Measurements from ENCODE around the gene CHN1. TPM values are rescaled to one million over a fixed set of nuclear protein-coding genes. Genes with fewer than 3 reads are reported as not detected.

Gene CHN1
- total RNA-seq, 1 experiment from 2014 or later, result 0.41 TPM

DNA sequence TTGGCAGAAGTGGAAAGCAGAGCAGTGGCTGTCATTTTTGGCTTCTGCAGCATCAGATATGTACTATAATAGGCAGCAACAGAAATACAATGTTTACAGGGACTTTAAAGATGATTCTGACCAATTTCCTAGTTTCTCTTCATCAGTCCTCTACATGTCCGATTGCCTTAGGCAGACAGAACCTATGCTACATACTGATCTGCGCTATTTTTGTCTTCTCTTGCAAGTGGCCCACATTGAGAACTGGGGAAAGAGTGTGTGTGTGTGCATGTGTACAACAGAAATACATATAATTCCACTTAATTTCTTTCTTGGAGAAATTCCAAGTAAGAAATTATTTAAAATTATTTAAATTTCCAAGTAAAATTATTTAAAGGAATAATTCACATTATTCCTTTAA, 163.8 kb downstream of the CHN1 start:
- no peaks in the 10 kb centered on the region for H3K4me1 Mint-ChIP-seq (ENCODE audit: low read depth, unreplicated experiment)
- POLR2A ChIA-PET, result no interaction called here
- peaks cover 6% of the 10 kb centered on the region for H3K27me3 Mint-ChIP-seq (ENCODE audit: insufficient read depth, unreplicated experiment)
- no peaks in the 10 kb centered on the region for H3K9me3 Mint-ChIP-seq (ENCODE audit: unreplicated experiment)
- TF ChIP-seq, protein P1, sequence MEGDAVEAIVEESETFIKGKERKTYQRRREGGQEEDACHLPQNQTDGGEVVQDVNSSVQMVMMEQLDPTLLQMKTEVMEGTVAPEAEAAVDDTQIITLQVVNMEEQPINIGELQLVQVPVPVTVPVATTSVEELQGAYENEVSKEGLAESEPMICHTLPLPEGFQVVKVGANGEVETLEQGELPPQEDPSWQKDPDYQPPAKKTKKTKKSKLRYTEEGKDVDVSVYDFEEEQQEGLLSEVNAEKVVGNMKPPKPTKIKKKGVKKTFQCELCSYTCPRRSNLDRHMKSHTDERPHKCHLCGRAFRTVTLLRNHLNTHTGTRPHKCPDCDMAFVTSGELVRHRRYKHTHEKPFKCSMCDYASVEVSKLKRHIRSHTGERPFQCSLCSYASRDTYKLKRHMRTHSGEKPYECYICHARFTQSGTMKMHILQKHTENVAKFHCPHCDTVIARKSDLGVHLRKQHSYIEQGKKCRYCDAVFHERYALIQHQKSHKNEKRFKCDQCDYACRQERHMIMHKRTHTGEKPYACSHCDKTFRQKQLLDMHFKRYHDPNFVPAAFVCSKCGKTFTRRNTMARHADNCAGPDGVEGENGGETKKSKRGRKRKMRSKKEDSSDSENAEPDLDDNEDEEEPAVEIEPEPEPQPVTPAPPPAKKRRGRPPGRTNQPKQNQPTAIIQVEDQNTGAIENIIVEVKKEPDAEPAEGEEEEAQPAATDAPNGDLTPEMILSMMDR (IDR thresholded peaks at IDR 0.05; ENCODE audit: insufficient read depth in 1 of 2, low read depth in 1 of 2, low read length in 1 of 2, severe bottlenecking in 1 of 2, unreplicated experiment in 1 of 2), result no peak
- no peaks in the 10 kb centered on the region for H3K9me3 ChIP-seq
- no peaks in the 10 kb centered on the region for H3K36me3 Mint-ChIP-seq (ENCODE audit: insufficient read depth, unreplicated experiment)
- CTCF ChIA-PET, result no interaction called here
- no peak for DNase-seq
- H3K4me3 Mint-ChIP-seq (ENCODE audit: unreplicated experiment), result no peak overlapping the region
- no peak overlapping the region for H3K4me3 ChIP-seq (ENCODE audit: low read depth, low read length)
- intact Hi-C loops (cut with micrococcal nuclease; ENCODE audit: unreplicated experiment), result no loop called here
- H3K4me1 ChIP-seq, result no peaks in the 10 kb centered on the region
- BruUV-seq (replicated peaks), result no TSS peak
- H3K27me3 ChIP-seq (replicated peaks; ENCODE audit: control insufficient read depth, insufficient read depth, low read length), result no peaks in the 10 kb centered on the region
- no peaks in the 10 kb centered on the region for H3K36me3 ChIP-seq (ENCODE audit: control insufficient read depth, insufficient read depth, low read length)
- H3K27ac Mint-ChIP-seq (ENCODE audit: unreplicated experiment), result no peak overlapping the region

DNA sequence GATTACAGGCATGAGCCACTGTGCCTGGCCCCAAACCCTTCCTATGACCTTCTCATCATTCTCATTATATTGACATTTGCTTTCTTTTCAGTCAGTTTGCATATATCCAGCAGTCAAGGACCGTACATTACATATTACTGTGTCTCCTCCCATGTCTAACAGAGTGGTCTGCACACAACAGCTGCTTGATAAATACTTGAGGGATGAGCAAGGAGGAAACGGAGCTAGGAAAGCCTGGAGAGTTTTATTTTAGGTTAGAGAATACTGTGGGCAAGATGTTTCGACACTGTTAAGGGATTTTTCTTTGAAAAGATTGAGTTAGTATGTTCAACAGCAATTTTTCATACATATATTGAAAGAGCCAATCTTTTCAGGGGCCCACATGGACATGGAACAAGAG, 164.7 kb downstream of the CHN1 start:
- Mint-ChIP-seq H3K36me3 (ENCODE audit: insufficient read depth, unreplicated experiment) (no peaks in the 10 kb centered on the region), H3K27me3 (ENCODE audit: insufficient read depth, unreplicated experiment) (peaks cover 9% of the 10 kb centered on the region), H3K27ac (ENCODE audit: unreplicated experiment) (no peak overlapping the region), H3K9me3 (ENCODE audit: unreplicated experiment) (no peaks in the 10 kb centered on the region), H3K4me3 (ENCODE audit: unreplicated experiment) (no peak overlapping the region), H3K4me1 (ENCODE audit: low read depth, unreplicated experiment) (no peaks in the 10 kb centered on the region)
- Histone ChIP-seq H3K4me1 (no peaks in the 10 kb centered on the region), H3K4me3 (ENCODE audit: low read depth, low read length) (no peak overlapping the region), H3K36me3 (ENCODE audit: control insufficient read depth, insufficient read depth, low read length) (no peaks in the 10 kb centered on the region), H3K9me3 (no peaks in the 10 kb centered on the region), H3K27me3 (replicated peaks; ENCODE audit: control insufficient read depth, insufficient read depth, low read length) (no peaks in the 10 kb centered on the region)
- ChIA-PET POLR2A (no interaction called here), CTCF (no interaction called here)
- intact Hi-C loops (cut with micrococcal nuclease; ENCODE audit: unreplicated experiment), result no loop called here
- BruUV-seq (replicated peaks), result no TSS peak
- TF ChIP-seq, protein P1 (IDR thresholded peaks at IDR 0.05; ENCODE audit: insufficient read depth in 1 of 2, low read depth in 1 of 2, low read length in 1 of 2, severe bottlenecking in 1 of 2, unreplicated experiment in 1 of 2), result no peak
- no peak for DNase-seq

DNA sequence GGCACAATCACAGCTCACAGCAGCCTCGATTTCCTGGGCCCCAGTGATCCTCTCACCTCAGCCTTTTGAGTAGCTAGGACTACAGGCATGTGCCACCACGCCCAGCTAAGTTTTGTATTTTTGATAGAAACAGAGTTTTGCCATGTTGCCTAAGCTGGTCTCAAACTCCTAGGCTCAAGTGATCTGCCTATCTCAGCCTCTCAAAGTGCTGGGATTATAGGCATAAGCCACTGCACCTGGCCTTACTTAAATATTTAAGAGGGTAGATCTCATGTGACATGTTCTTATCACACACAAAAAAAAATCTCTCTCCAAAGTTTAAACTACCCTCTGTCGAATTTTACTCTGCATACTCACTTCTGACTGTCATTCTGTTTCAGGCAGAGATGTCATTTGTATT, 165.5 kb downstream of the CHN1 start:
- Mint-ChIP-seq H3K27ac (ENCODE audit: unreplicated experiment) (no peak overlapping the region), H3K4me1 (ENCODE audit: low read depth, unreplicated experiment) (no peaks in the 10 kb centered on the region), H3K36me3 (ENCODE audit: insufficient read depth, unreplicated experiment) (no peaks in the 10 kb centered on the region), H3K4me3 (ENCODE audit: unreplicated experiment) (no peak overlapping the region), H3K27me3 (ENCODE audit: insufficient read depth, unreplicated experiment) (peaks cover 11% of the 10 kb centered on the region), H3K9me3 (ENCODE audit: unreplicated experiment) (no peaks in the 10 kb centered on the region)
- DNase-seq, result no peak
- Histone ChIP-seq H3K9me3 (no peaks in the 10 kb centered on the region), H3K4me3 (ENCODE audit: low read depth, low read length) (no peak overlapping the region), H3K27me3 (replicated peaks; ENCODE audit: control insufficient read depth, insufficient read depth, low read length) (no peaks in the 10 kb centered on the region), H3K4me1 (no peaks in the 10 kb centered on the region), H3K36me3 (ENCODE audit: control insufficient read depth, insufficient read depth, low read length) (no peaks in the 10 kb centered on the region)
- TF ChIP-seq, protein P1 (IDR thresholded peaks at IDR 0.05; ENCODE audit: insufficient read depth in 1 of 2, low read depth in 1 of 2, low read length in 1 of 2, severe bottlenecking in 1 of 2, unreplicated experiment in 1 of 2), result no peak
- BruUV-seq (replicated peaks), result no TSS peak
- ChIA-PET CTCF (no interaction called here), POLR2A (no interaction called here)
- intact Hi-C loops (cut with micrococcal nuclease; ENCODE audit: unreplicated experiment), result no loop called here
